ENCODE results near the gene LYZL2.

DNA sequence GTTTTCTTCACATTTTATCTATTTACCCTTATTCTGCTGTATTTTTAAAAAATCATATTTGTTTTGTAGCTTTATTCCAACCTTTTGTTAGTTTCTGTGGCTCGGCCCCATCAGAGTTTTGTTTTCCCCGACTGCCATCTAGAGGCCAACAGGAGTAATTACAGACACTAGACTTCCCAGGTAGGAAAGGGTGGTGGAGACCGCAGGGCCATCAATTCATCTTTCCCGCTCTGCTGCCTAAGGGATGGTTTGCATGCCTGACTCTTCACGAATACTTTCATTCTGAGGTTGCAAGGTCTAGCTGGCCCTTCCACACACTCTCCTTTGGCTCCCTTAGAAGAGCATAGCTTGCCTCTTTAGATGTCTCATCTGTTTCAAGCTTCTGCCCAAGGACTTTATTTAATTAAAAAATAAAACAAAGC lies 38.3 kb downstream of the LYZL2 start:
- TF ChIP-seq, protein P1, sequence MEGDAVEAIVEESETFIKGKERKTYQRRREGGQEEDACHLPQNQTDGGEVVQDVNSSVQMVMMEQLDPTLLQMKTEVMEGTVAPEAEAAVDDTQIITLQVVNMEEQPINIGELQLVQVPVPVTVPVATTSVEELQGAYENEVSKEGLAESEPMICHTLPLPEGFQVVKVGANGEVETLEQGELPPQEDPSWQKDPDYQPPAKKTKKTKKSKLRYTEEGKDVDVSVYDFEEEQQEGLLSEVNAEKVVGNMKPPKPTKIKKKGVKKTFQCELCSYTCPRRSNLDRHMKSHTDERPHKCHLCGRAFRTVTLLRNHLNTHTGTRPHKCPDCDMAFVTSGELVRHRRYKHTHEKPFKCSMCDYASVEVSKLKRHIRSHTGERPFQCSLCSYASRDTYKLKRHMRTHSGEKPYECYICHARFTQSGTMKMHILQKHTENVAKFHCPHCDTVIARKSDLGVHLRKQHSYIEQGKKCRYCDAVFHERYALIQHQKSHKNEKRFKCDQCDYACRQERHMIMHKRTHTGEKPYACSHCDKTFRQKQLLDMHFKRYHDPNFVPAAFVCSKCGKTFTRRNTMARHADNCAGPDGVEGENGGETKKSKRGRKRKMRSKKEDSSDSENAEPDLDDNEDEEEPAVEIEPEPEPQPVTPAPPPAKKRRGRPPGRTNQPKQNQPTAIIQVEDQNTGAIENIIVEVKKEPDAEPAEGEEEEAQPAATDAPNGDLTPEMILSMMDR (conservative IDR thresholded peaks at IDR 0.05; ENCODE audit: low read depth, low read length): peak; percentile 82
- no peak for TF ChIP-seq EZH2 (IDR thresholded peaks at IDR 0.05; ENCODE audit: borderline replicate concordance, low read depth, low read length, poor library complexity, severe bottlenecking)

Measured in A673 (cell line).